Caco-2 (cell line): Measurements from ENCODE around the gene ZG16. TPM values are rescaled to one million over a fixed set of nuclear protein-coding genes. Genes with fewer than 3 reads are reported as not detected.
"Not testable (repeated sequence)": the region's sequence is repeated elsewhere in the genome, so short reads cannot be mapped to it uniquely, and the experiment has no call there.

Experiments used
- BruUV-seq: library from RNA; stranded (reverse); fragments of 400-500 nt; replicated peaks from 2 replicates; lab custom pipeline; 2021; lab: Mats Ljungman, UMichigan
- CTCF ChIA-PET: fragments of 300-600 bp; sonication (Branson Sonifier 250); formaldehyde crosslinking; loops from one replicate; lab custom pipeline; 2022; ENCODE audit warnings: antibody characterized with exemption; lab: Charles Lee
- POLR2A ChIA-PET: fragments of 300-600 bp; sonication (Branson Sonifier 250); formaldehyde crosslinking; loops from one replicate; lab custom pipeline; 2022; ENCODE audit warnings: antibody characterized with exemption; lab: Charles Lee
- DNase-seq, 2 experiments: peaks; one replicate each; pipeline versions ENCODE4 v3.0.0 to v3.0.0-alpha.2; 2020 to 2022
- H3K27me3 ChIP-seq: replicated peaks from 2 replicates; pipeline ENCODE4 v1.6.0; 2011; ENCODE audit warnings: low read length; ENCODE audit not compliant: control insufficient read depth, insufficient read depth
- H3K36me3 ChIP-seq: 2 replicates; pipeline ENCODE4 v1.5.1; 2011; ENCODE audit warnings: low read length; ENCODE audit not compliant: control insufficient read depth, insufficient read depth
- H3K4me1 ChIP-seq: fragments of 250-450 bp; sonication (Bioruptor Pico); 2 replicates; pipeline ENCODE4 v1.5.1; 2020; ENCODE audit warnings: mild to moderate bottlenecking
- H3K4me3 ChIP-seq: 2 replicates; pipeline ENCODE4 v1.5.1; 2011; ENCODE audit warnings: low read depth, mild to moderate bottlenecking, control low read depth, low read length
- H3K9me3 ChIP-seq: fragments of 250-450 bp; sonication (Bioruptor Pico); 2 replicates; pipeline ENCODE4 v1.5.1; 2020; ENCODE audit warnings: mild to moderate bottlenecking, moderate library complexity
- H3K27ac Mint-ChIP-seq: one replicate; pipeline ENCODE4 v1.8.0; 2022; ENCODE audit warnings: mixed read lengths; ENCODE audit not compliant: unreplicated experiment
- H3K27me3 Mint-ChIP-seq: one replicate; pipeline ENCODE4 v1.8.0; 2022; ENCODE audit warnings: mixed read lengths; ENCODE audit not compliant: insufficient read depth, unreplicated experiment
- H3K36me3 Mint-ChIP-seq: one replicate; pipeline ENCODE4 v1.8.0; 2022; ENCODE audit warnings: mild to moderate bottlenecking, mixed read lengths; ENCODE audit not compliant: insufficient read depth, unreplicated experiment
- H3K4me1 Mint-ChIP-seq: one replicate; pipeline ENCODE4 v1.8.0; 2022; ENCODE audit warnings: low read depth, mixed read lengths; ENCODE audit not compliant: unreplicated experiment
- H3K4me3 Mint-ChIP-seq: one replicate; pipeline ENCODE4 v1.8.0; 2022; ENCODE audit warnings: mild to moderate bottlenecking, moderate library complexity, mixed read lengths; ENCODE audit not compliant: unreplicated experiment
- H3K9me3 Mint-ChIP-seq: one replicate; pipeline ENCODE4 v1.8.0; 2022; ENCODE audit warnings: mixed read lengths; ENCODE audit not compliant: unreplicated experiment
- intact Hi-C: fragments of 100-400 bp; cut with micrococcal nuclease; formaldehyde crosslinking; loops from one replicate; pipeline ENCODE4 v1.10.0; 2022; ENCODE audit not compliant: unreplicated experiment
- total RNA-seq: library from RNA; stranded (reverse); gene quantifications from 2 replicates; pipeline ENCODE4 v1.2.3, GENCODE V29; 2022
- TF ChIP-seq, protein P1 (sequence below), 2 experiments: fragments of 200-600 bp in 1 of 2; IDR thresholded peaks; 1 replicate in 1 of 2; 2 replicates in 1 of 2; pipeline versions ENCODE4 v1.5.1 to v1.8.0; 2011 to 2022; ENCODE audit warnings: antibody characterized with exemption in 1 of 2, control low read depth in 1 of 2, inconsistent platforms in 1 of 2, low read depth in 1 of 2, low read length in 1 of 2, mild to moderate bottlenecking in 1 of 2, moderate library complexity in 1 of 2; ENCODE audit not compliant: insufficient read depth in 1 of 2, severe bottlenecking in 1 of 2, unreplicated experiment in 1 of 2

ZG16 gene
- total RNA-seq, 1 experiment from 2014 or later, result 1.9 TPM

DNA sequence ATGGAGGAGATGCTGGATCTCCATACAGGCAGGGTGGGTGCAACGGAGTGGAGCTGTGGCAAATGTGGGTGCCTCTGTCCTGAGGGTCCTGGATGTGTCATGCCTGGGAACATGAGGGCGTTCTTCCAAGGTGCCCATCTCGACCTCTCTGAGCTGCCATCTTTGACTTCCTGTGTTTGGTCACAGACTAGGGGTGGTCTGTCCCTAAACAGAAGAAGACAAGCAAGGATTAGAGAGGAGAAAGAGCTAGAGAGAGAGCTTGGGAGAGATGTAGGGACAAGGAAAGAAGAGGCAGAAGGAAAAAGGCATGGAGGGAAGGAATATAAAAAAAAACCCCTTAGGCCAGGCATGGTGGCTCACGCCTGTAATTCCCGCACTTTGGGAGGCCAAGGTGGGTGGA is 3.3 kb upstream of the ZG16 start:
- Mint-ChIP-seq H3K4me3 (no peak overlapping the region), H3K27me3 (no peaks in the 10 kb centered on the region), H3K4me1 (peaks cover 41% of the 10 kb centered on the region), H3K36me3 (peaks cover 6% of the 10 kb centered on the region), H3K9me3 (peaks cover 10% of the 10 kb centered on the region), H3K27ac (peak overlapping the region; percentile 45)
- intact Hi-C loops, result loop anchor here (5.0 kb wide), 1 partner anchor 47 kb away; no protein-coding TSS in a partner anchor
- TF ChIP-seq, protein P1, sequence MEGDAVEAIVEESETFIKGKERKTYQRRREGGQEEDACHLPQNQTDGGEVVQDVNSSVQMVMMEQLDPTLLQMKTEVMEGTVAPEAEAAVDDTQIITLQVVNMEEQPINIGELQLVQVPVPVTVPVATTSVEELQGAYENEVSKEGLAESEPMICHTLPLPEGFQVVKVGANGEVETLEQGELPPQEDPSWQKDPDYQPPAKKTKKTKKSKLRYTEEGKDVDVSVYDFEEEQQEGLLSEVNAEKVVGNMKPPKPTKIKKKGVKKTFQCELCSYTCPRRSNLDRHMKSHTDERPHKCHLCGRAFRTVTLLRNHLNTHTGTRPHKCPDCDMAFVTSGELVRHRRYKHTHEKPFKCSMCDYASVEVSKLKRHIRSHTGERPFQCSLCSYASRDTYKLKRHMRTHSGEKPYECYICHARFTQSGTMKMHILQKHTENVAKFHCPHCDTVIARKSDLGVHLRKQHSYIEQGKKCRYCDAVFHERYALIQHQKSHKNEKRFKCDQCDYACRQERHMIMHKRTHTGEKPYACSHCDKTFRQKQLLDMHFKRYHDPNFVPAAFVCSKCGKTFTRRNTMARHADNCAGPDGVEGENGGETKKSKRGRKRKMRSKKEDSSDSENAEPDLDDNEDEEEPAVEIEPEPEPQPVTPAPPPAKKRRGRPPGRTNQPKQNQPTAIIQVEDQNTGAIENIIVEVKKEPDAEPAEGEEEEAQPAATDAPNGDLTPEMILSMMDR (IDR thresholded peaks at IDR 0.05; ENCODE audit: insufficient read depth in 1 of 2, low read depth in 1 of 2, low read length in 1 of 2, severe bottlenecking in 1 of 2, unreplicated experiment in 1 of 2), result no peak
- POLR2A ChIA-PET, result no interaction called here
- Histone ChIP-seq H3K4me3 (no peak overlapping the region), H3K9me3 (no peaks in the 10 kb centered on the region), H3K36me3 (no peaks in the 10 kb centered on the region), H3K4me1 (peaks cover 33% of the 10 kb centered on the region), H3K27me3 (no peaks in the 10 kb centered on the region)
- CTCF ChIA-PET, result no interaction called here
- no TSS peak for BruUV-seq
- no peak for DNase-seq

DNA sequence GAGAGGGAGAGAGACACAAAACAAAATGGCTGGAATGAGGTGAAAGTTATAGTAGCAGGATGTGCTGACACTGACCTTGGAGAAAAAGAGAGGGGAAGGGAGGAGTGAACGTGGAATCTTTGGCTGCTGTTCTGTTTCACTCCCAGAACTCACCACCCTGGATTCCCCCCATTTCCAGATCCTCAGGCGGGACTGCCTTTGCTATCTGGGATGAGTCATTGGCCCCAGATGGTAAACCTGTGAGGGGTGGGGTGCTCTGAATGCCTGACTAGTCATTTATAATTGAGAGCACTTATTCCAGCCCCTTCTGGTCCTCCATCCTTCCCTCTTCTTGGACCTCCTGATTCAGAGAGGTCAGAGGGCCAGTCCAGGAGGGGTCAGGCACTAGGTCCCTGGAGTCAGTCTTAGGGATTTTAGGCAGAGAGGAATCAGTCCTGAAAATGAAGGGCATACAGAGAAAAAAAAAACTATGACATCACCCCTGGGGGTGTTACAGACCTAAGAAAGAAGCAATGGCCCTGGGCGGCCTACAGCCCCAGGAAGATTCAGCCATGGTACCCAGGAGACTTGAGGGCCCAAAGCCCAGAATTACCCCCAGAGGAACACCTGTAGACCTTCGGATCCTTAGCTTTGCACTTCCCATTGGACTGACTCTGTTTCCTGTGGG is 2.2 kb upstream of the ZG16 start:
- CTCF ChIA-PET, result no interaction called here
- TF ChIP-seq, protein P1 (IDR thresholded peaks at IDR 0.05; ENCODE audit: insufficient read depth in 1 of 2, low read depth in 1 of 2, low read length in 1 of 2, severe bottlenecking in 1 of 2, unreplicated experiment in 1 of 2), result no peak
- H3K4me3 ChIP-seq, result no peak overlapping the region
- H3K9me3 ChIP-seq, result no peaks in the 10 kb centered on the region
- POLR2A ChIA-PET, result no interaction called here
- peaks cover 45% of the 10 kb centered on the region for H3K4me1 ChIP-seq
- peaks cover 6% of the 10 kb centered on the region for H3K36me3 Mint-ChIP-seq
- H3K4me3 Mint-ChIP-seq, result no peak overlapping the region
- no TSS peak for BruUV-seq
- H3K27me3 Mint-ChIP-seq, result no peaks in the 10 kb centered on the region
- H3K27ac Mint-ChIP-seq, result peak overlapping the region; percentile 49
- intact Hi-C loops, result loop anchor here (5.0 kb wide), 1 partner anchor 49 kb away; no protein-coding TSS in a partner anchor
- H3K36me3 ChIP-seq, result no peaks in the 10 kb centered on the region
- no peak for DNase-seq
- H3K4me1 Mint-ChIP-seq, result peaks cover 44% of the 10 kb centered on the region
- H3K9me3 Mint-ChIP-seq, result peaks cover 13% of the 10 kb centered on the region
- H3K27me3 ChIP-seq, result no peaks in the 10 kb centered on the region

GRCh38 chr16:29779474-29779873 is 1.4 kb downstream of the ZG16 start:
- Histone ChIP-seq H3K36me3 (peaks cover 1% of the 10 kb centered on the region; the same call in 1 of the 2 replicates), H3K4me1 (peaks cover 69% of the 10 kb centered on the region), H3K27me3 (no peaks in the 10 kb centered on the region), H3K4me3 (no peak overlapping the region), H3K9me3 (no peaks in the 10 kb centered on the region)
- POLR2A ChIA-PET, result no interaction called here
- Mint-ChIP-seq H3K27me3 (no peaks in the 10 kb centered on the region), H3K36me3 (peaks cover 6% of the 10 kb centered on the region), H3K27ac (peak overlapping the region; percentile 92), H3K4me1 (peaks cover 61% of the 10 kb centered on the region), H3K9me3 (peaks cover 35% of the 10 kb centered on the region), H3K4me3 (peak overlapping the region; percentile 31)
- CTCF ChIA-PET, result interaction anchor here (0.6 to 2.0 kb wide), 2 partner anchors 11 to 51 kb away, joined by 3 to 4 read pairs; partner anchors contain the start of gene KIF22
- peak; percentile 76 to 84 for DNase-seq
- intact Hi-C loops, result loop anchor here (5.0 kb wide), 1 partner anchor 52 kb away; no protein-coding TSS in a partner anchor
- no TSS peak for BruUV-seq
- TF ChIP-seq, protein P1 (IDR thresholded peaks at IDR 0.05; ENCODE audit: insufficient read depth in 1 of 2, low read depth in 1 of 2, low read length in 1 of 2, severe bottlenecking in 1 of 2, unreplicated experiment in 1 of 2), result no peak

DNA sequence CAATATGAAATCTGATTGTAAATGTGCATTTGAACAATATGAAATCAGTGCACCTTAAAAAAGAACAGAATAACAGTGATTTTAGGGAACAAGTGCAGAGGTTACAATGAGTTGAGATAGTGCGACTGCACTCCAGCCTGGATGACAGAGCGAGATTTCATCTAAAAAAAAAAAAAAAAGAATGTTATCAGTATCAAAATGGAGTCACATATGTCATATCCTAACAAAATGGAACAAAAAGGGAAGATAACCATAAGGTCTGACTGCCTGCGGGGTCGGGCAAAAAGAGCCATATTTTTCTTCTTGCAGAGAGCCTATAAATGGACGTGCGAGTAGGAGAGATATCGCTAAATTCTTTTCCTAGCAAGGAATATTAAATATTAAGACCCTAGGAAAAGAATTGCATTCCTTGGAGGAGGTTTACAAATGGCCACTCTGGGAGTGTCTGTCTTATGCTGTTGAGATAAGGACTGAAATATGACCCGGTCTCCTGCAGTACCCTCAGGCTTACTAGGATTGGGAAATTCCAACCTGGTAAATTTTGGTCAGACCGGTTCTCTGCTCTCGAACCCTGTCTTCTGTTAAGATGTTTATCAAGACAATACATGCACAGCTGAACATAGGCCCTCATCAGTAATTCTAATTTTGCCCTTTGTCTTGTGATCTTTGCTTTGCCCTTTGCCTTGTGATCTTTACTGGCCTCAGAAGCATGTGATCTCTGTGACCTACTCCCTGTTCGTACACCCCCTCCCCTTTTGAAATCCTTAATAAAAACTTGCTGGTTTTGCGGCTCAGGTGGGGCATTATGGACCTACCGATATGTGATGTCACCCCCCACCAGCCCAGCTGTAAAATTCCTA is 5.3 kb downstream of the ZG16 start:
- H3K27ac Mint-ChIP-seq, result peak overlapping the region; percentile 82
- H3K27me3 Mint-ChIP-seq, H3K9me3 ChIP-seq, intact Hi-C loops, CTCF ChIA-PET, H3K27me3 ChIP-seq, H3K36me3 ChIP-seq, POLR2A ChIA-PET, H3K4me3 Mint-ChIP-seq, BruUV-seq, H3K4me3 ChIP-seq, H3K36me3 Mint-ChIP-seq: not testable (repeated sequence)
- H3K4me1 Mint-ChIP-seq, result peaks cover 41% of the 10 kb centered on the region
- DNase-seq, result peak; percentile 75 to 80
- peaks cover 54% of the 10 kb centered on the region for H3K4me1 ChIP-seq
- H3K9me3 Mint-ChIP-seq, result peaks cover 27% of the 10 kb centered on the region
